WERI-Rb-1 (cell line): Measurements from ENCODE around the gene ISCU.
"Not testable (repeated sequence)": the region's sequence is repeated elsewhere in the genome, so short reads cannot be mapped to it uniquely, and the experiment has no call there.

Experiments
- DNase-seq: peaks from one replicate; pipeline ENCODE4 v3.0.0-alpha.2; 2020
- H3K27ac ChIP-seq: fragments of 250-450 bp; sonication (Bioruptor Pico); 2 replicates; pipeline ENCODE4 v1.5.1; 2020; ENCODE audit warnings: mild to moderate bottlenecking, moderate library complexity
- H3K27me3 ChIP-seq: fragments of 250-450 bp; sonication (Bioruptor Pico); 2 replicates; pipeline ENCODE4 v1.5.1; 2021; ENCODE audit warnings: mild to moderate bottlenecking, low read depth, moderate library complexity; ENCODE audit not compliant: insufficient read depth, severe bottlenecking
- H3K36me3 ChIP-seq: fragments of 250-450 bp; sonication (Bioruptor Pico); 2 replicates; pipeline ENCODE4 v1.5.1; 2020; ENCODE audit warnings: mild to moderate bottlenecking, moderate library complexity
- H3K4me3 ChIP-seq: 2 replicates; pipeline ENCODE4 v1.5.1; 2011; ENCODE audit warnings: low read depth, mild to moderate bottlenecking, control low read depth, low read length
- H3K9me3 ChIP-seq: fragments of 250-450 bp; sonication (Bioruptor Pico); 2 replicates; pipeline ENCODE4 v1.5.1; 2021; ENCODE audit warnings: mild to moderate bottlenecking, moderate library complexity; ENCODE audit not compliant: severe bottlenecking
- CTCF ChIP-seq: IDR thresholded peaks from 2 replicates; pipeline ENCODE4 v1.5.1; 2011; ENCODE audit warnings: low read depth, mild to moderate bottlenecking, control low read depth, inconsistent platforms, low read length

Gene ISCU

GRCh38 chr12:108585864-108586263 is 23.5 kb downstream of the ISCU start:
- H3K36me3 ChIP-seq = no peaks in the 10 kb centered on the region
- no peak for DNase-seq
- TF ChIP-seq CTCF = no peak
- H3K9me3 ChIP-seq = no peaks in the 10 kb centered on the region
- no peak overlapping the region for H3K4me3 ChIP-seq
- no peaks in the 10 kb centered on the region for H3K27me3 ChIP-seq
- H3K27ac ChIP-seq = no peak overlapping the region

DNA sequence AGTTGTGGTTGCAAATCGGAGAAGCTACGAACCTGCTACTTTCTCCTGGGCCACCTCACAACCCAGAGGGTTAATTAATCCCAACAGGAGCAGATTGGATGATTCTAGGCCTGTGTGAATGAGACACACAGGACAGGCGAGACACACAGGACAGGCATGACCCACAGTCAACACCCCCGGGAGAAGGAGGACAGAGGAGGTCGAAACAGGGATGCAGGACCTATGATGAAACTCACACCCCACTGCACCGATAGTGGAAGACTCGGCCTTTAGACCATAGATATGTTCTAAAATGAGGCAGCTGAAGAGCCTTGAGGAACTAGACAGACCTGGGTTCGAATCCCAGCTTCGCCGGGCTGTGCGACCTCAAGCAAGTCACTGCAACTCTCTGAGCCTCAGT is 23.9 kb downstream of the ISCU start:
- no peak for TF ChIP-seq CTCF
- no peaks in the 10 kb centered on the region for H3K27me3 ChIP-seq
- H3K36me3 ChIP-seq = no peaks in the 10 kb centered on the region

GRCh38 chr12:108587826-108588225 is 25.4 kb downstream of the ISCU start:
- Histone ChIP-seq H3K27me3 (no peaks in the 10 kb centered on the region), H3K9me3 (no peaks in the 10 kb centered on the region), H3K27ac (no peak overlapping the region), H3K36me3 (no peaks in the 10 kb centered on the region), H3K4me3 (no peak overlapping the region)
- no peak for TF ChIP-seq CTCF
- no peak for DNase-seq

More for the DNA sequence above, 23.9 kb downstream of the ISCU start:
- Histone ChIP-seq H3K27ac (no peak overlapping the region), H3K9me3 (no peaks in the 10 kb centered on the region), H3K4me3 (no peak overlapping the region)
- no peak for DNase-seq

- H3K27me3 ChIP-seq = no peaks in the 10 kb centered on the region
- no peak overlapping the region for H3K27ac ChIP-seq
- H3K4me3 ChIP-seq = no peak overlapping the region
- no peak for DNase-seq
- H3K36me3 ChIP-seq = no peaks in the 10 kb centered on the region
- no peak for TF ChIP-seq CTCF
- H3K9me3 ChIP-seq = no peaks in the 10 kb centered on the region
Measured at GRCh38 chr12:108589028-108589839, 26.8 kb downstream of the ISCU start.

DNA sequence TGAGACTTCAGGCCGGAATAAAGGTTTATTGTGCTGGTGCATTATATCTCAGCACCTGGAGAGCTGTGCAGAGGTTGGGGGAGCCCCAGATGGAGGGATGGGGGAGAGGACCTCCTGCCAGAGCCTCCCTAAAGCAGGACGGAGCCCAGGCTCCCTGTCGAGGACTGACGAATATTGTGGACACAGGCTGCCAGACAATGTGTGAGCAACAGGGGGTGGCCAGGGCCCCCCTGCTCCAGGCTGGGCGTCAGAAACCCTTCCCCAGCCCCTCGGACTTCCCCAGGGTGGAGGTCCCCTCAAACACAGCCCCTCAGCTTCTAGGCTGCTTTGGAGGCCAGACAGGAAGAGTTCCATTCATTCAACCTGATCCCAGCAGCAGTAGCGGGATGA is 27.4 kb downstream of the ISCU start:
- Histone ChIP-seq H3K27ac (no peak overlapping the region), H3K9me3 (no peaks in the 10 kb centered on the region), H3K27me3 (no peaks in the 10 kb centered on the region), H3K36me3 (no peaks in the 10 kb centered on the region), H3K4me3 (no peak overlapping the region)
- no peak for DNase-seq
- TF ChIP-seq CTCF = no peak

- not testable (repeated sequence) for H3K27me3 ChIP-seq, DNase-seq, H3K9me3 ChIP-seq, H3K27ac ChIP-seq, H3K36me3 ChIP-seq, H3K4me3 ChIP-seq
Measured at GRCh38 chr12:108590463-108590862, 28.1 kb downstream of the ISCU start.
